ENCODE measurements around the gene SIGMAR1. TPM values are rescaled to one million over a fixed set of nuclear protein-coding genes. Genes with fewer than 3 reads are reported as not detected.

The SIGMAR1 gene
- total RNA-seq, 2 experiments from 2014 or later: 11.7 to 12.1 TPM

DNA sequence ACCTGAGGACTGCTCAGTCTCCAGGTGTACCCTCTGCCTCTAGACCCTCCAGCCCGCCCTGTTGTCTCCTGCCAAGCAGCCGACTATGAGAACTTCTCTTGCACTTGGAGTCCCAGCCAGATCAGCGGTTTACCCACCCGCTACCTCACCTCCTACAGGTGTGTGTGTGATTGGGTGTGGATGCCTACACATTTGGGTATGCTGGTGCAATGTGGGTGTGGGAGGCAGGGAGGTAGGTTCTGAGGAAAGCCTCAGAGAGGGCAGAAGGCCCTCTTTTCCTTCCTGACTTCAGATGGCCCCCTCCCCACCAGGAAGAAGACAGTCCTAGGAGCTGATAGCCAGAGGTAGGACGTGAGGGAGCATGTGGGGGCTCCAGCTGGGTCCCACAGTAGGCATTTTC is 19.4 kb upstream of the SIGMAR1 start:
- Mint-ChIP-seq H3K4me1 (ENCODE audit: low read depth) (peaks cover 32% of the 10 kb centered on the region), H3K27me3 (no peaks in the 10 kb centered on the region), H3K36me3 (ENCODE audit: low read depth) (peaks cover 26% of the 10 kb centered on the region), H3K9me3 (no peaks in the 10 kb centered on the region), H3K4me3 (no peak overlapping the region), H3K27ac (no peak overlapping the region)
- Histone ChIP-seq H3K9me3 (ENCODE audit: control insufficient read depth in 1 of 2, insufficient read depth in 1 of 2, low read length in 2 of 2) (no peaks in the 10 kb centered on the region), H3K4me3 (ENCODE audit: low read length) (no peak overlapping the region), H3K4me1 (ENCODE audit: insufficient read depth, low read length) (peaks cover 48% of the 10 kb centered on the region), H3K27me3 (ENCODE audit: control insufficient read depth in 1 of 2, insufficient read depth in 2 of 2, low read length in 2 of 2) (no peaks in the 10 kb centered on the region), H3K36me3 (ENCODE audit: insufficient read depth, low read length) (peaks cover 35% of the 10 kb centered on the region), H3K27ac (ENCODE audit: low read depth in 1 of 2, low read length in 2 of 2) (no peak overlapping the region)
- ATAC-seq (ENCODE audit: poor library complexity) (no peak), DNase-seq (no peak)
- ChIA-PET CTCF (interaction anchor here (1.0 to 3.1 kb wide), 2 partner anchors 10 to 23 kb away, joined by 3 to 8 read pairs; partner anchors contain the start of gene GALT), POLR2A (interaction anchor here (2.0 to 2.2 kb wide), 2 partner anchors 8 to 10 kb away, joined by 6 to 13 read pairs; partner anchors contain the start of gene GALT)
- TF ChIP-seq, protein P1, sequence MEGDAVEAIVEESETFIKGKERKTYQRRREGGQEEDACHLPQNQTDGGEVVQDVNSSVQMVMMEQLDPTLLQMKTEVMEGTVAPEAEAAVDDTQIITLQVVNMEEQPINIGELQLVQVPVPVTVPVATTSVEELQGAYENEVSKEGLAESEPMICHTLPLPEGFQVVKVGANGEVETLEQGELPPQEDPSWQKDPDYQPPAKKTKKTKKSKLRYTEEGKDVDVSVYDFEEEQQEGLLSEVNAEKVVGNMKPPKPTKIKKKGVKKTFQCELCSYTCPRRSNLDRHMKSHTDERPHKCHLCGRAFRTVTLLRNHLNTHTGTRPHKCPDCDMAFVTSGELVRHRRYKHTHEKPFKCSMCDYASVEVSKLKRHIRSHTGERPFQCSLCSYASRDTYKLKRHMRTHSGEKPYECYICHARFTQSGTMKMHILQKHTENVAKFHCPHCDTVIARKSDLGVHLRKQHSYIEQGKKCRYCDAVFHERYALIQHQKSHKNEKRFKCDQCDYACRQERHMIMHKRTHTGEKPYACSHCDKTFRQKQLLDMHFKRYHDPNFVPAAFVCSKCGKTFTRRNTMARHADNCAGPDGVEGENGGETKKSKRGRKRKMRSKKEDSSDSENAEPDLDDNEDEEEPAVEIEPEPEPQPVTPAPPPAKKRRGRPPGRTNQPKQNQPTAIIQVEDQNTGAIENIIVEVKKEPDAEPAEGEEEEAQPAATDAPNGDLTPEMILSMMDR (IDR thresholded peaks at IDR 0.05): no peak
- intact Hi-C loops (cut with DNase I, micrococcal nuclease): no loop called here

GRCh38 chr9:34655394-34655793 is 17.8 kb upstream of the SIGMAR1 start:
- H3K36me3 Mint-ChIP-seq (ENCODE audit: low read depth): peaks cover 19% of the 10 kb centered on the region
- POLR2A ChIA-PET: interaction anchor here (0.9 to 2.2 kb wide), 2 partner anchors 9 to 18 kb away, joined by 4 to 13 read pairs; partner anchors contain the start of genes GALT and SIGMAR1
- TF ChIP-seq, protein P1 (IDR thresholded peaks at IDR 0.05): no peak
- ATAC-seq (ENCODE audit: poor library complexity): no peak
- no peak overlapping the region for H3K4me3 ChIP-seq (ENCODE audit: low read length)
- no peaks in the 10 kb centered on the region for H3K9me3 ChIP-seq (ENCODE audit: control insufficient read depth in 1 of 2, insufficient read depth in 1 of 2, low read length in 2 of 2)
- no peaks in the 10 kb centered on the region for H3K27me3 Mint-ChIP-seq
- no peak overlapping the region for H3K27ac ChIP-seq (ENCODE audit: low read depth in 1 of 2, low read length in 2 of 2)
- intact Hi-C loops (cut with DNase I, micrococcal nuclease): no loop called here
- no peak overlapping the region for H3K4me3 Mint-ChIP-seq
- CTCF ChIA-PET: interaction anchor here (3.1 kb wide), 1 partner anchor 9 kb away, joined by 8 read pairs; the partner anchor contains the start of gene GALT
- H3K9me3 Mint-ChIP-seq: no peaks in the 10 kb centered on the region
- no peak overlapping the region for H3K27ac Mint-ChIP-seq
- no peaks in the 10 kb centered on the region for H3K27me3 ChIP-seq (ENCODE audit: control insufficient read depth in 1 of 2, insufficient read depth in 2 of 2, low read length in 2 of 2)
- H3K4me1 ChIP-seq (ENCODE audit: insufficient read depth, low read length): peaks cover 42% of the 10 kb centered on the region
- H3K4me1 Mint-ChIP-seq (ENCODE audit: low read depth): peaks cover 24% of the 10 kb centered on the region
- H3K36me3 ChIP-seq (ENCODE audit: insufficient read depth, low read length): peaks cover 33% of the 10 kb centered on the region
- DNase-seq: no peak

DNA sequence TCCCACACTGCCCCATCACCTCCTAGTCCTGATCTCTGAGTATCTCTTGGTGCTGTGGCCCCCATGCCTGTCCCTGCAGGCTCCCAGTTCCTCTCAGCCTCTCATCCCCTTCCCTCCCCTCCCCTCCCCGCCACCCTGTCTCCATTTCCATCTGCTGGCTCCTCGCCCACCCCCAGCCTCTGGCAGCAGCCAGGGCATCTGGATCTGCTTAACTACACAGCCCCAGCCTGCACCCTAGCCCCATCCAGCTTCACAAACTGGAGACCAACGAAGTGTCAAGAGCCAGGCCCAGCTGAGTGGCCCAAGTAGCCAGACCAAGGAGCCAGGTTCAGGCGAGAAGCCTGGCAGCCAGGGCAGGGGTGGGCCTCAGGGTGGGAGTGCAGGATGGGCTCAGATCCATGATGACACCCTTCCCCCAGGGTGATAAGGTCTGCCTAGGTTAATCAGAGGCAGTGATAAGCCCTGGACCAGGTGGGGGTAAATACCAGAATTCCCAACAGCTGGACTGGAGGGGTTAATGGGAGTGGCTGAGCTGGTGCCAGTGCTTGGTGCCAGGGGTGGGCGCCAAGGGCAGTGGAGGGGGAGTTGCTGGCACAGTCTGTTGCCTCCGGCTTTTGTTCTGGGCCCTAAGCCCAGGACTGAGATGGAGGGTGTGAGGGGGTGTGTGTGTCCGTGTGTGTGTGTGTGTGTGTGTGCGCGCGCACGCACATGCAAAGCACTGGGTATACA is 16.9 kb upstream of the SIGMAR1 start:
- Mint-ChIP-seq H3K27me3 (no peaks in the 10 kb centered on the region), H3K36me3 (ENCODE audit: low read depth) (peaks cover 21% of the 10 kb centered on the region), H3K9me3 (no peaks in the 10 kb centered on the region), H3K4me3 (no peak overlapping the region), H3K4me1 (ENCODE audit: low read depth) (peaks cover 24% of the 10 kb centered on the region), H3K27ac (no peak overlapping the region)
- H3K27me3 ChIP-seq (ENCODE audit: control insufficient read depth in 1 of 2, insufficient read depth in 2 of 2, low read length in 2 of 2): no peaks in the 10 kb centered on the region
- ChIA-PET POLR2A (interaction anchor here (0.9 to 1.2 kb wide), 2 partner anchors 9 to 17 kb away, joined by 4 read pairs; partner anchors contain the start of gene SIGMAR1), CTCF (no interaction called here)
- H3K27ac ChIP-seq (ENCODE audit: low read depth in 1 of 2, low read length in 2 of 2): no peak overlapping the region
- DNase-seq: no peak
- H3K4me3 ChIP-seq (ENCODE audit: low read length): no peak overlapping the region
- intact Hi-C loops (cut with DNase I, micrococcal nuclease): no loop called here
- H3K9me3 ChIP-seq (ENCODE audit: control insufficient read depth in 1 of 2, insufficient read depth in 1 of 2, low read length in 2 of 2): no peaks in the 10 kb centered on the region
- H3K4me1 ChIP-seq (ENCODE audit: insufficient read depth, low read length): peaks cover 34% of the 10 kb centered on the region
- TF ChIP-seq, protein P1 (IDR thresholded peaks at IDR 0.05): no peak
- ATAC-seq (ENCODE audit: poor library complexity): no peak
- peaks cover 33% of the 10 kb centered on the region for H3K36me3 ChIP-seq (ENCODE audit: insufficient read depth, low read length)

All from CD4-positive, alpha-beta T cell (primary cell).